Endothelial cell (in vitro differentiated cells): Measurements from ENCODE around the gene LCP1. TPM values are rescaled to one million over a fixed set of nuclear protein-coding genes. Genes with fewer than 3 reads are reported as not detected.

Experiments used
- DNase-seq: peaks from one replicate; pipeline ENCODE4 v3.0.0; 2021; ENCODE audit warnings: low spot score
- H3K27ac Mint-ChIP-seq: one replicate; pipeline ENCODE4 v1.8.0; 2021; ENCODE audit warnings: mixed read lengths, inconsistent platforms; ENCODE audit not compliant: unreplicated experiment
- H3K27me3 Mint-ChIP-seq: one replicate; pipeline ENCODE4 v1.8.0; 2021; ENCODE audit warnings: mild to moderate bottlenecking, moderate library complexity, mixed read lengths, inconsistent platforms; ENCODE audit not compliant: unreplicated experiment
- H3K36me3 Mint-ChIP-seq: one replicate; pipeline ENCODE4 v1.8.0; 2021; ENCODE audit warnings: mild to moderate bottlenecking, low read depth, mixed read lengths, inconsistent platforms; ENCODE audit not compliant: unreplicated experiment
- H3K4me1 Mint-ChIP-seq: one replicate; pipeline ENCODE4 v1.8.0; 2021; ENCODE audit warnings: mild to moderate bottlenecking, mixed read lengths, inconsistent platforms; ENCODE audit not compliant: unreplicated experiment
- H3K4me3 Mint-ChIP-seq: one replicate; pipeline ENCODE4 v1.8.0; 2021; ENCODE audit warnings: mild to moderate bottlenecking, mixed read lengths, inconsistent platforms; ENCODE audit not compliant: unreplicated experiment
- H3K9me3 Mint-ChIP-seq: one replicate; pipeline ENCODE4 v1.8.0; 2021; ENCODE audit warnings: mixed read lengths, inconsistent platforms; ENCODE audit not compliant: unreplicated experiment
- CTCF ChIP-seq: fragments of 200-600 bp; sonication (generic); IDR thresholded peaks from one replicate; pipeline ENCODE4 v1.5.0; 2021; ENCODE audit warnings: antibody characterized with exemption; ENCODE audit not compliant: unreplicated experiment
- total RNA-seq: library from RNA; stranded (reverse); fragmentation: NEBNext Ultra II Directional; extraction: Animal tissue kit (Norgen Biotek cat#: 25700); gene quantifications from one replicate; pipeline ENCODE4 v1.2.1, GENCODE V29; 2021; ENCODE audit not compliant: unreplicated experiment

Gene LCP1
- total RNA-seq, 1 donor from 2014 or later, result 11.9 TPM

GRCh38 chr13:46202966-46203365 is 21.0 kb upstream of the LCP1 start:
- H3K4me1 Mint-ChIP-seq, result no peaks in the 10 kb centered on the region
- no peak overlapping the region for H3K27ac Mint-ChIP-seq
- no peak overlapping the region for H3K4me3 Mint-ChIP-seq
- TF ChIP-seq CTCF, result no peak
- no peak for DNase-seq
- H3K27me3 Mint-ChIP-seq, result no peaks in the 10 kb centered on the region
- H3K9me3 Mint-ChIP-seq, result no peaks in the 10 kb centered on the region
- no peaks in the 10 kb centered on the region for H3K36me3 Mint-ChIP-seq

- Mint-ChIP-seq H3K4me1 (no peaks in the 10 kb centered on the region), H3K27ac (no peak overlapping the region), H3K4me3 (no peak overlapping the region), H3K9me3 (no peaks in the 10 kb centered on the region), H3K27me3 (no peaks in the 10 kb centered on the region), H3K36me3 (no peaks in the 10 kb centered on the region)
- TF ChIP-seq CTCF, result no peak
- no peak for DNase-seq
These were observed 20.3 kb upstream of the LCP1 start for GRCh38 chr13:46202188-46202795.

GRCh38 chr13:46198696-46199193 is 16.8 kb upstream of the LCP1 start:
- H3K4me1 Mint-ChIP-seq, result no peaks in the 10 kb centered on the region
- no peak overlapping the region for H3K27ac Mint-ChIP-seq
- no peak for DNase-seq
- no peak for TF ChIP-seq CTCF
- H3K27me3 Mint-ChIP-seq, result no peaks in the 10 kb centered on the region
- H3K36me3 Mint-ChIP-seq, result no peaks in the 10 kb centered on the region
- no peak overlapping the region for H3K4me3 Mint-ChIP-seq
- H3K9me3 Mint-ChIP-seq, result no peaks in the 10 kb centered on the region

GRCh38 chr13:46197299-46198048 is 15.5 kb upstream of the LCP1 start:
- no peak for TF ChIP-seq CTCF
- Mint-ChIP-seq H3K4me1 (no peaks in the 10 kb centered on the region), H3K4me3 (no peak overlapping the region), H3K9me3 (no peaks in the 10 kb centered on the region), H3K27me3 (no peaks in the 10 kb centered on the region), H3K36me3 (no peaks in the 10 kb centered on the region), H3K27ac (no peak overlapping the region)
- DNase-seq, result no peak

GRCh38 chr13:46195016-46195415 is 13.0 kb upstream of the LCP1 start:
- H3K9me3 Mint-ChIP-seq, result no peaks in the 10 kb centered on the region
- peaks cover 3% of the 10 kb centered on the region for H3K27me3 Mint-ChIP-seq
- no peak for TF ChIP-seq CTCF
- no peaks in the 10 kb centered on the region for H3K4me1 Mint-ChIP-seq
- no peak overlapping the region for H3K4me3 Mint-ChIP-seq
- DNase-seq, result no peak
- H3K27ac Mint-ChIP-seq, result no peak overlapping the region
- no peaks in the 10 kb centered on the region for H3K36me3 Mint-ChIP-seq
